Hepatocyte (in vitro differentiated cells): Measurements from ENCODE around the gene MFAP2.

Experiments
- CTCF ChIP-seq: fragments of 200-600 bp; sonication (generic); IDR thresholded peaks from 2 replicates; pipeline ENCODE4 v1.5.1; 2016; ENCODE audit warnings: antibody characterized with exemption, mild to moderate bottlenecking; ENCODE audit not compliant: poor library complexity
- EZH2phosphoT487 ChIP-seq: fragments of 200-600 bp; sonication (generic); IDR thresholded peaks from one replicate; pipeline ENCODE4 v1.6.1; 2018; ENCODE audit warnings: antibody characterized with exemption, mild to moderate bottlenecking, low read depth, moderate library complexity; ENCODE audit not compliant: unreplicated experiment, severe bottlenecking

- TF ChIP-seq CTCF (no peak), EZH2phosphoT487 (no peak)
Measured at GRCh38 chr1:17007121-17007520, 26.7 kb upstream of the MFAP2 start.
